ENCODE results near the gene RPS2.
A peak's percentile ranks its signal among the peaks of the same experiment; 100 is the strongest.
"Not testable (repeated sequence)": the region's sequence is repeated elsewhere in the genome, so short reads cannot be mapped to it uniquely, and the experiment has no call there.

Gene RPS2

DNA sequence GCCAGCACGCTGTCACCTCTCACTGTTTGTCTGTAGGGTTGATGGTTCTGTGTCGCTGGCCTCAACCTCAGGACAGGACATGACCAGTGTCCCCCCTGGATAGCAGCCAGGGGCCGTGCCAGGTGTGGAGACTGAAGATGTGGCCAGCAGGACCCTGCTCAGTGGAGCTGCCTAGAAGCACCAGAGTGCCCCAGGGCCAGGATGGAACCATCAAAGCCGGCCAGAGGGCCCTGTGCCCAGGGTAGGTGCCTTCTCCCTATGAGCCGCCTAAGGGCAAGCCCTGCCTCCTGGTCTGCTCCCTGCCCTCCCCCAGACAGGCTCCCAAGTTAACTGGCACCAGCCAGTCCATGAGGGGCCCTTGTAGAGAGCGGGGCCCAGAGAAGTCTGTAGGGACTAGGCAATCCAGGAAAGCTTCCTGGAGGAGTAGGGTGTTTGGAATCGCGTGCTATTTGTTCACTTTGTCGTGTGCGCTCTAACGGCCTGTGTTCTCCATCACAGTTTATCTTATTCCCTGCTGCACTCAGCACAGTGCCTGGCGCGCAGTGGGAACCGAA is 5.8 kb downstream of the RPS2 start:
- no peak for TF ChIP-seq EZH2phosphoT487 (conservative IDR thresholded peaks at IDR 0.05; ENCODE audit: low read length)
- TF ChIP-seq, protein P1, sequence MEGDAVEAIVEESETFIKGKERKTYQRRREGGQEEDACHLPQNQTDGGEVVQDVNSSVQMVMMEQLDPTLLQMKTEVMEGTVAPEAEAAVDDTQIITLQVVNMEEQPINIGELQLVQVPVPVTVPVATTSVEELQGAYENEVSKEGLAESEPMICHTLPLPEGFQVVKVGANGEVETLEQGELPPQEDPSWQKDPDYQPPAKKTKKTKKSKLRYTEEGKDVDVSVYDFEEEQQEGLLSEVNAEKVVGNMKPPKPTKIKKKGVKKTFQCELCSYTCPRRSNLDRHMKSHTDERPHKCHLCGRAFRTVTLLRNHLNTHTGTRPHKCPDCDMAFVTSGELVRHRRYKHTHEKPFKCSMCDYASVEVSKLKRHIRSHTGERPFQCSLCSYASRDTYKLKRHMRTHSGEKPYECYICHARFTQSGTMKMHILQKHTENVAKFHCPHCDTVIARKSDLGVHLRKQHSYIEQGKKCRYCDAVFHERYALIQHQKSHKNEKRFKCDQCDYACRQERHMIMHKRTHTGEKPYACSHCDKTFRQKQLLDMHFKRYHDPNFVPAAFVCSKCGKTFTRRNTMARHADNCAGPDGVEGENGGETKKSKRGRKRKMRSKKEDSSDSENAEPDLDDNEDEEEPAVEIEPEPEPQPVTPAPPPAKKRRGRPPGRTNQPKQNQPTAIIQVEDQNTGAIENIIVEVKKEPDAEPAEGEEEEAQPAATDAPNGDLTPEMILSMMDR (IDR thresholded peaks at IDR 0.05; ENCODE audit: insufficient read depth, low read length, poor library complexity, severe bottlenecking) = no peak
- no peak overlapping the region for H3K4me3 ChIP-seq (ENCODE audit: insufficient read depth, low read length, poor library complexity, severe bottlenecking)
- no peaks in the 10 kb centered on the region for H4K20me1 ChIP-seq (ENCODE audit: low read depth, low read length)
- peak overlapping the region; percentile 85 for H2AFZ ChIP-seq (ENCODE audit: low read depth, low read length, severe bottlenecking)
- H3K9me3 ChIP-seq (ENCODE audit: insufficient read depth, low read length) = no peaks in the 10 kb centered on the region
- H3K79me2 ChIP-seq (ENCODE audit: insufficient read depth, low read length) = peaks cover 18% of the 10 kb centered on the region
- peaks cover 11% of the 10 kb centered on the region for H3K36me3 ChIP-seq (ENCODE audit: low read length)
- H3K27me3 ChIP-seq (ENCODE audit: low read length) = no peaks in the 10 kb centered on the region
- peak overlapping the region; percentile 81 for H3K9ac ChIP-seq (ENCODE audit: low read length)
- H3K4me2 ChIP-seq (ENCODE audit: low read depth, low read length, poor library complexity, severe bottlenecking) = peak overlapping the region; percentile 46
- peaks cover 36% of the 10 kb centered on the region for H3F3A ChIP-seq (ENCODE audit: insufficient read depth)
- H3K27ac ChIP-seq (ENCODE audit: low read depth, low read length) = no peak overlapping the region
- no peaks in the 10 kb centered on the region for H3K9me2 ChIP-seq (replicated peaks; ENCODE audit: insufficient read depth, low read length)

DNA sequence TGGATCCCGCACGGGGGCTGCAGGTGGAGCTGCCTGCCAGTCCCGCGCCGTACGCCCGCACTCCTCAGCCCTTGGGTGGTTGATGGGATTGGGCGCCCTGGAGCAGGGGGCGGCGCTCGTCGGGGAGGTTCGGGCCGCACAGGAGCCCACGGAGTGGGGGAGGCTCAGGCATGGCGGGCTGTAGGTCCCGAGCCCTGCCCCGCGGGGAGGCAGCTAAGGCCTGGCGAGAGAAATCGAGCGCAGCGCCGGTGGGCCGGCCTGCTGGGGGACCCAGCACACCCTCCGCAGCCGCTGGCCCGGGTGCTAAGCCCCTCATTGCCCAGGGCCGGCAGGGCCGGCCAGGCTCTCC is 6.5 kb downstream of the RPS2 start:
- not testable (repeated sequence) for H3K4me2 ChIP-seq (ENCODE audit: low read depth, low read length, poor library complexity, severe bottlenecking); H3K27me3 ChIP-seq (ENCODE audit: low read length); H4K20me1 ChIP-seq (ENCODE audit: low read depth, low read length); H3K9ac ChIP-seq (ENCODE audit: low read length); H3K27ac ChIP-seq (ENCODE audit: low read depth, low read length); H3K4me3 ChIP-seq (ENCODE audit: insufficient read depth, low read length, poor library complexity, severe bottlenecking); H3K36me3 ChIP-seq (ENCODE audit: low read length); H3K9me3 ChIP-seq (ENCODE audit: insufficient read depth, low read length); H2AFZ ChIP-seq (ENCODE audit: low read depth, low read length, severe bottlenecking); H3K9me2 ChIP-seq (replicated peaks; ENCODE audit: insufficient read depth, low read length)
- H3K79me2 ChIP-seq (ENCODE audit: insufficient read depth, low read length) = peaks cover 11% of the 10 kb centered on the region
- H3F3A ChIP-seq (ENCODE audit: insufficient read depth) = peaks cover 29% of the 10 kb centered on the region

- not testable (repeated sequence) for H3K9ac ChIP-seq (ENCODE audit: low read length); H3K79me2 ChIP-seq (ENCODE audit: insufficient read depth, low read length); H3K36me3 ChIP-seq (ENCODE audit: low read length); H4K20me1 ChIP-seq (ENCODE audit: low read depth, low read length); H3K4me2 ChIP-seq (ENCODE audit: low read depth, low read length, poor library complexity, severe bottlenecking); H3K4me3 ChIP-seq (ENCODE audit: insufficient read depth, low read length, poor library complexity, severe bottlenecking); H3K9me2 ChIP-seq (replicated peaks; ENCODE audit: insufficient read depth, low read length); H2AFZ ChIP-seq (ENCODE audit: low read depth, low read length, severe bottlenecking); H3K27ac ChIP-seq (ENCODE audit: low read depth, low read length); H3K9me3 ChIP-seq (ENCODE audit: insufficient read depth, low read length); H3K27me3 ChIP-seq (ENCODE audit: low read length)
- peaks cover 24% of the 10 kb centered on the region for H3F3A ChIP-seq (ENCODE audit: insufficient read depth)
Observed at GRCh38 chr16:1957434-1958142, 7.0 kb downstream of the RPS2 start.

- no peaks in the 10 kb centered on the region for H3K9me2 ChIP-seq (replicated peaks; ENCODE audit: insufficient read depth, low read length)
- no peak overlapping the region for H3K4me2 ChIP-seq (ENCODE audit: low read depth, low read length, poor library complexity, severe bottlenecking)
- H3K79me2 ChIP-seq (ENCODE audit: insufficient read depth, low read length) = no peaks in the 10 kb centered on the region
- no peaks in the 10 kb centered on the region for H4K20me1 ChIP-seq (ENCODE audit: low read depth, low read length)
- TF ChIP-seq, protein P1 (IDR thresholded peaks at IDR 0.05; ENCODE audit: insufficient read depth, low read length, poor library complexity, severe bottlenecking) = no peak
- TF ChIP-seq EZH2phosphoT487 (conservative IDR thresholded peaks at IDR 0.05; ENCODE audit: low read length) = no peak
- H3K36me3 ChIP-seq (ENCODE audit: low read length) = no peaks in the 10 kb centered on the region
- H3F3A ChIP-seq (ENCODE audit: insufficient read depth) = no peaks in the 10 kb centered on the region
- H3K27me3 ChIP-seq (ENCODE audit: low read length) = no peaks in the 10 kb centered on the region
- no peak overlapping the region for H3K9ac ChIP-seq (ENCODE audit: low read length)
- H3K4me3 ChIP-seq (ENCODE audit: insufficient read depth, low read length, poor library complexity, severe bottlenecking) = no peak overlapping the region
- no peak overlapping the region for H3K27ac ChIP-seq (ENCODE audit: low read depth, low read length)
- H3K9me3 ChIP-seq (ENCODE audit: insufficient read depth, low read length) = no peaks in the 10 kb centered on the region
- no peak overlapping the region for H2AFZ ChIP-seq (ENCODE audit: low read depth, low read length, severe bottlenecking)
Observed at GRCh38 chr16:1953734-1954133, 10.9 kb downstream of the RPS2 start.
